ENCODE results near the gene TRDN. TPM values are rescaled to one million over a fixed set of nuclear protein-coding genes. Genes with fewer than 3 reads are reported as not detected.
"Not testable (repeated sequence)": the region's sequence is repeated elsewhere in the genome, so short reads cannot be mapped to it uniquely, and the experiment has no call there.

Gene TRDN
- total RNA-seq, 1 experiment from 2014 or later: 10.4 TPM

DNA sequence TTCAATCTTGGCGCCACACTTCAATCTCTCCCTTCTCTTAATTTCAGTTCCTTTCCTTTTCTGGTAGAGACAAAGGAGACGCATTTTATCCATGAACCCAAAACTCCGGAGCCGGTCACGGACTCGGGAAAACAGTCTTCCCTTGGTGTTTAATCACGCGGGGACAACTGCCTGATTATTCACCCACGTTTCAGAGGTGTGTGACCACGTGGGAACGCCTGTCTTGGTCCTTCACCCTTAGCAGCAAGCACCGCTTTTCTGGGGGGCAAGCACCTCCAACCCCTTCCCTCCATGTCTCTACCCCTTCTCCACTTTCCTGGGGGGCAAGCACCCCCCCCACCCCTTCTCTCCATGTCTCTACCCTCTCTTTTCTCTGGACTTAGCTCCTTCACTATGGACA lies 79.3 kb downstream of the TRDN start:
- not testable (repeated sequence) for H2BK120ac ChIP-seq (ENCODE audit: low read depth, low read length, poor library complexity, severe bottlenecking); H4K8ac ChIP-seq (replicated peaks; ENCODE audit: insufficient read length, low read depth, low read length); H3K18ac ChIP-seq (ENCODE audit: insufficient read length, low read depth, low read length); H3K56ac ChIP-seq (ENCODE audit: insufficient read length, low read depth, low read length); H3K4me2 ChIP-seq (ENCODE audit: insufficient read depth, insufficient read length, low read length); H3K9me3 ChIP-seq (ENCODE audit: control insufficient read depth, low read depth, low read length); H3K27me3 ChIP-seq (ENCODE audit: insufficient read depth, low read length); H3K14ac ChIP-seq (ENCODE audit: insufficient read depth, low read length); H3K79me1 ChIP-seq (ENCODE audit: insufficient read depth, low read depth, low read length, poor library complexity, severe bottlenecking); H2BK5ac ChIP-seq (ENCODE audit: insufficient read length, low read length); H3K79me2 ChIP-seq (ENCODE audit: insufficient read depth, low read length); H2BK15ac ChIP-seq (ENCODE audit: low read depth, low read length); H3K4me3 Mint-ChIP-seq; DNase-seq; H3K9ac ChIP-seq (ENCODE audit: extremely low read depth, insufficient read length, low read length); H3K27me3 Mint-ChIP-seq (ENCODE audit: low read depth); H2AFZ ChIP-seq (ENCODE audit: low read length); H3K4me1 ChIP-seq (ENCODE audit: insufficient read depth, low read length); H3K27ac ChIP-seq (ENCODE audit: insufficient read length, low read depth, low read length); H2BK20ac ChIP-seq (ENCODE audit: low read depth, low read length, poor library complexity, severe bottlenecking); H3K4ac ChIP-seq (ENCODE audit: low read depth, low read length); H4K20me1 ChIP-seq (ENCODE audit: control insufficient read depth, insufficient read depth, insufficient read length); H3K23me2 ChIP-seq (ENCODE audit: insufficient read length, low read depth, low read length, poor library complexity, severe bottlenecking); H3T11ph ChIP-seq (ENCODE audit: low read length); H4K91ac ChIP-seq (ENCODE audit: insufficient read length, low read depth, low read length); H2AK5ac ChIP-seq (ENCODE audit: insufficient read length, low read length); H4K5ac ChIP-seq (ENCODE audit: insufficient read length, low read depth, low read length); H3K23ac ChIP-seq (ENCODE audit: insufficient read length, low read depth, low read length); H2BK12ac ChIP-seq (ENCODE audit: insufficient read length, low read depth, low read length)
- peaks cover 21 to 36% of the 10 kb centered on the region in 2 experiments for H3K4me1 Mint-ChIP-seq
- H3K27ac Mint-ChIP-seq: peak overlapping the region in 2 of 3 experiments; percentile 51 to 78; a peak in 3 of 7 replicates
- peaks cover 0 to 13% of the 10 kb centered on the region in 2 experiments; a peak in 3 of 5 replicates for H3K9me3 Mint-ChIP-seq
- peaks cover 0 to 20% (median 8%) of the 10 kb centered on the region in 3 experiments; a peak in 3 of 7 replicates for H3K36me3 Mint-ChIP-seq (ENCODE audit: insufficient read depth in 1 of 3, low read depth in 3 of 3)
- WGBS (ENCODE audit: extremely low coverage, insufficient read length, low lambda C conversion rate): no CpG with 5 or more reads among the region's 12 CpGs
